IMR-90 (cell line): ENCODE measurements around the gene AGPS. TPM values are rescaled to one million over a fixed set of nuclear protein-coding genes. Genes with fewer than 3 reads are reported as not detected.

Source experiments
- ATAC-seq: fragments of 200-7000 bp; cut with Tn5 transposase; 2 replicates; pipeline ENCODE4 v1.9.1; 2020; ENCODE audit warnings: low read depth, mild to moderate bottlenecking, moderate library complexity
- BruUV-seq: library from RNA; stranded (reverse); fragments of 400-500 nt; replicated peaks from 2 replicates; lab custom pipeline; 2021; lab: Mats Ljungman, UMichigan
- CTCF ChIA-PET: fragments of 300-600 bp; formaldehyde crosslinking; extraction: SDS; loops from one replicate; lab custom pipeline; 2021; ENCODE audit warnings: antibody characterized with exemption; lab: Yijun Ruan, JAX
- POLR2A ChIA-PET: fragments of 300-600 bp; sonication (Branson Sonifier 250); formaldehyde crosslinking; loops from one replicate; lab custom pipeline; 2022; ENCODE audit warnings: antibody characterized with exemption; ENCODE audit not compliant: unreplicated experiment; lab: Charles Lee
- DNase-seq: peaks from one replicate; pipeline ENCODE4 v3.0.0; 2013
- H2AFZ ChIP-seq: replicated peaks from 2 replicates; pipeline ENCODE3; 2013; ENCODE audit warnings: low read length, mild to moderate bottlenecking; ENCODE audit not compliant: poor library complexity
- H2AK5ac ChIP-seq: 2 replicates; pipeline ENCODE4 v1.6.1; 2013; ENCODE audit warnings: low read depth, low read length, inconsistent platforms
- H2AK9ac ChIP-seq: replicated peaks from 2 replicates; pipeline ENCODE3; 2013; ENCODE audit warnings: mild to moderate bottlenecking, low read depth, low read length, moderate library complexity; ENCODE audit not compliant: poor library complexity
- H2BK120ac ChIP-seq: 2 replicates; pipeline ENCODE4 v1.6.1; 2013; ENCODE audit warnings: low read depth, low read length, inconsistent platforms
- H2BK15ac ChIP-seq: 3 replicates; pipeline ENCODE4 v1.6.1; 2013; ENCODE audit warnings: low read depth, low read length, inconsistent platforms
- H2BK20ac ChIP-seq: 2 replicates; pipeline ENCODE4 v1.6.1; 2013; ENCODE audit warnings: low read depth, mild to moderate bottlenecking, inconsistent platforms, low read length, moderate library complexity
- H2BK5ac ChIP-seq: 2 replicates; pipeline ENCODE4 v1.6.1; 2013; ENCODE audit warnings: mild to moderate bottlenecking, low read depth, low read length, inconsistent platforms; ENCODE audit not compliant: poor library complexity, severe bottlenecking
- H3K14ac ChIP-seq: replicated peaks from 2 replicates; pipeline ENCODE4 v1.6.1; 2013; ENCODE audit warnings: low read depth, low read length, inconsistent platforms
- H3K18ac ChIP-seq: 2 replicates; pipeline ENCODE4 v1.6.1; 2013; ENCODE audit warnings: low read depth, low read length, control low read depth
- H3K23ac ChIP-seq: 2 replicates; pipeline ENCODE4 v1.6.1; 2013; ENCODE audit warnings: low read depth, low read length, inconsistent platforms
- H3K27ac ChIP-seq: 2 replicates; pipeline ENCODE4 v1.5.1; 2013; ENCODE audit warnings: mild to moderate bottlenecking, control low read depth, low read length; ENCODE audit not compliant: insufficient read depth
- H3K27me3 ChIP-seq: 2 replicates; pipeline ENCODE4 v1.6.1; 2013; ENCODE audit warnings: low read length; ENCODE audit not compliant: control insufficient read depth, insufficient read depth
- H3K36me3 ChIP-seq: 2 replicates; pipeline ENCODE4 v1.6.1; 2013; ENCODE audit warnings: low read length, mixed read lengths; ENCODE audit not compliant: control insufficient read depth, insufficient read depth
- H3K4ac ChIP-seq: 2 replicates; pipeline ENCODE4 v1.6.1; 2013; ENCODE audit warnings: low read depth, low read length, inconsistent platforms
- H3K4me1 ChIP-seq: 2 replicates; pipeline ENCODE4 v1.6.1; 2013; ENCODE audit warnings: low read length, mixed read lengths; ENCODE audit not compliant: control insufficient read depth, insufficient read depth
- H3K4me2 ChIP-seq: 2 replicates; pipeline ENCODE4 v1.6.1; 2013; ENCODE audit warnings: low read depth, mild to moderate bottlenecking, control low read depth, low read length, moderate library complexity
- H3K4me3 ChIP-seq: 2 replicates; pipeline ENCODE4 v1.5.1; 2013; ENCODE audit warnings: low read depth, mild to moderate bottlenecking, control low read depth, low read length, moderate library complexity; ENCODE audit not compliant: insufficient read depth
- H3K56ac ChIP-seq: 2 replicates; pipeline ENCODE4 v1.6.1; 2013; ENCODE audit warnings: low read length, inconsistent platforms; ENCODE audit not compliant: insufficient read depth; ENCODE audit errors: extremely low read depth
- H3K79me1 ChIP-seq, 2 experiments: 2 replicates each; pipeline ENCODE4 v1.6.1; 2013; ENCODE audit warnings: low read length in 2 of 2, inconsistent platforms in 1 of 2, low read depth in 1 of 2
- H3K9ac ChIP-seq: 2 replicates; pipeline ENCODE4 v1.6.1; 2013; ENCODE audit warnings: low read depth, low read length, control low read depth
- H3K9me1 ChIP-seq: 2 replicates; pipeline ENCODE4 v1.6.1; 2013; ENCODE audit warnings: low read length, inconsistent platforms; ENCODE audit not compliant: insufficient read depth
- H3K9me3 ChIP-seq: 2 replicates; pipeline ENCODE4 v1.6.1; 2013; ENCODE audit warnings: low read length; ENCODE audit not compliant: control insufficient read depth, insufficient read depth
- H4K20me1 ChIP-seq: 2 replicates; pipeline ENCODE4 v1.6.1; 2013; ENCODE audit warnings: low read length, inconsistent platforms; ENCODE audit not compliant: insufficient read depth
- H4K5ac ChIP-seq: 2 replicates; pipeline ENCODE4 v1.6.1; 2013; ENCODE audit warnings: mild to moderate bottlenecking, low read depth, low read length, control low read depth
- H4K8ac ChIP-seq, 2 experiments: 2 replicates each; pipeline ENCODE4 v1.6.1; 2013; ENCODE audit warnings: low read depth in 2 of 2, low read length in 2 of 2, control low read depth in 1 of 2, inconsistent platforms in 1 of 2
- H4K91ac ChIP-seq: 2 replicates; pipeline ENCODE4 v1.6.1; 2013; ENCODE audit warnings: low read depth, low read length, inconsistent platforms; ENCODE audit not compliant: insufficient read depth
- BHLHE40 ChIP-seq: fragments of 150-350 bp; IDR thresholded peaks from 2 replicates; pipeline ENCODE4 v1.6.1; 2016; ENCODE audit warnings: mild to moderate bottlenecking, low read depth, low read length
- CEBPB ChIP-seq: IDR thresholded peaks from 2 replicates; pipeline ENCODE4 v1.6.1; 2012; ENCODE audit warnings: low read depth, low read length, improper control_type of control experiment
- CHD1 ChIP-seq: IDR thresholded peaks from 2 replicates; pipeline ENCODE4 v1.6.1; 2012; ENCODE audit warnings: low read depth, low read length, improper control_type of control experiment
- CTCF ChIP-seq: conservative IDR thresholded peaks from 2 replicates; pipeline ENCODE4 v1.5.1; 2012; ENCODE audit warnings: mild to moderate bottlenecking, low read depth, low read length, improper control_type of control experiment
- ELK1 ChIP-seq: fragments of 150-350 bp; IDR thresholded peaks from 2 replicates; pipeline ENCODE4 v1.6.1; 2016; ENCODE audit warnings: low read depth, mild to moderate bottlenecking, low read length, moderate library complexity, borderline replicate concordance
- MAFK ChIP-seq: IDR thresholded peaks from 2 replicates; pipeline ENCODE4 v1.6.1; 2012; ENCODE audit warnings: low read depth, low read length, improper control_type of control experiment
- SMC3 ChIP-seq: fragments of 150-350 bp; IDR thresholded peaks from 2 replicates; pipeline ENCODE4 v1.6.1; 2016; ENCODE audit warnings: low read depth, mild to moderate bottlenecking, antibody characterized with exemption, low read length, moderate library complexity
- WGBS, 2 experiments: methylation state at CpG; one replicate each; pipeline versions ENCODE4 v1.1.5 to v1.1.7; 2013; ENCODE audit warnings: missing lambda C conversion rate in 2 of 2; ENCODE audit not compliant: insufficient read length in 1 of 2; ENCODE audit errors: extremely low coverage in 2 of 2; 5-methylcytosine and 5-hydroxymethylcytosine counted together
- dilution Hi-C: fragments of 300-500 bp; cut with HindIII; formaldehyde crosslinking; loops from one replicate; pipeline ENCODE4 v1.14.3; 2018; ENCODE audit warnings: low sequenced_read_pairs; ENCODE audit not compliant: unreplicated experiment
- in situ Hi-C: fragments of 300-500 bp; cut with MboI; formaldehyde crosslinking; loops from 3 replicates; pipeline ENCODE4 v1.14.3; 2019; ENCODE audit warnings: low sequenced_read_pairs, inconsistent platforms, mixed read lengths
- intact Hi-C: fragments of 100-400 bp; cut with micrococcal nuclease; formaldehyde crosslinking; loops from 2 replicates; pipeline ENCODE4 v1.10.0; 2022
- polyA plus RNA-seq, 3 experiments: library from polyadenylated mRNA; depleted of rRNA; stranded (reverse); fragments of >200 nt; gene quantifications; 2 replicates each; pipeline ENCODE4 v1.2.3, GENCODE V29; 2012; ENCODE audit warnings: low replicate concordance in 1 of 3
- total RNA-seq: library from RNA; depleted of rRNA; stranded (reverse); fragments of >200 nt; gene quantifications from 2 replicates; pipeline ENCODE4 v1.2.3, GENCODE V29; 2012
- TF ChIP-seq, protein P1 (sequence below): fragments of 150-350 bp; IDR thresholded peaks from 2 replicates; pipeline ENCODE4 v1.6.1; 2017; ENCODE audit warnings: mild to moderate bottlenecking, antibody characterized with exemption, low read length, low read depth

Gene AGPS
- total and polyA plus RNA-seq, 2 of the 4 experiments (the other 2 are of a cell fraction) = 6.6 to 18.6 TPM

- H3K4me2 ChIP-seq = no peak overlapping the region
- H3K36me3 ChIP-seq = no peaks in the 10 kb centered on the region
- no peaks in the 10 kb centered on the region for H3K79me1 ChIP-seq
- no CpG with 5 or more reads among the region's 2 CpGs for WGBS, 2 experiments
- in situ Hi-C loops = no loop called here
- H2AK5ac ChIP-seq = no peak overlapping the region
- DNase-seq (no peak), ATAC-seq (no peak)
- no peak overlapping the region for H3K27ac ChIP-seq
- H2AFZ ChIP-seq = no peak overlapping the region
- no peaks in the 10 kb centered on the region for H3K9me3 ChIP-seq
- no peaks in the 10 kb centered on the region for H4K20me1 ChIP-seq
- no peak overlapping the region for H4K5ac ChIP-seq
- no peak overlapping the region for H3K18ac ChIP-seq
- H2BK20ac ChIP-seq = no peak overlapping the region
- no peak overlapping the region for H4K8ac ChIP-seq
- no peak overlapping the region for H3K23ac ChIP-seq
- TF ChIP-seq BHLHE40 = no peak
- TF ChIP-seq, protein P1, sequence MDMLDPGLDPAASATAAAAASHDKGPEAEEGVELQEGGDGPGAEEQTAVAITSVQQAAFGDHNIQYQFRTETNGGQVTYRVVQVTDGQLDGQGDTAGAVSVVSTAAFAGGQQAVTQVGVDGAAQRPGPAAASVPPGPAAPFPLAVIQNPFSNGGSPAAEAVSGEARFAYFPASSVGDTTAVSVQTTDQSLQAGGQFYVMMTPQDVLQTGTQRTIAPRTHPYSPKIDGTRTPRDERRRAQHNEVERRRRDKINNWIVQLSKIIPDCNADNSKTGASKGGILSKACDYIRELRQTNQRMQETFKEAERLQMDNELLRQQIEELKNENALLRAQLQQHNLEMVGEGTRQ = no peak
- no peak for TF ChIP-seq CEBPB
- no peak for TF ChIP-seq CTCF
- TF ChIP-seq MAFK = no peak
- TF ChIP-seq SMC3 = no peak
- TF ChIP-seq ELK1 = no peak
- TF ChIP-seq CHD1 = no peak
- intact Hi-C loops = no loop called here
- H3K27me3 ChIP-seq = no peaks in the 10 kb centered on the region
- no peak overlapping the region for H3K9ac ChIP-seq
- H3K56ac ChIP-seq = no peak overlapping the region
- no peak overlapping the region for H3K4me3 ChIP-seq
- POLR2A ChIA-PET = no interaction called here
- H2BK120ac ChIP-seq = no peak overlapping the region
- H3K9me1 ChIP-seq = peaks cover 2% of the 10 kb centered on the region; the same call in 1 of the 2 replicates
- no peak overlapping the region for H2BK15ac ChIP-seq
- no peak overlapping the region for H2AK9ac ChIP-seq
- CTCF ChIA-PET = interaction anchor here (0.8 kb wide), 1 partner anchor 46 kb away, joined by 4 read pairs; no protein-coding TSS in a partner anchor
- dilution Hi-C loops = no loop called here
- no peak overlapping the region for H4K91ac ChIP-seq
- no peak overlapping the region for H2BK5ac ChIP-seq
- no peak overlapping the region for H3K14ac ChIP-seq
- BruUV-seq = no TSS peak
- H3K4ac ChIP-seq = no peak overlapping the region
- H3K4me1 ChIP-seq = peaks cover 2% of the 10 kb centered on the region; the same call in 1 of the 2 replicates
Measured at GRCh38 chr2:177355874-177356273, 36.7 kb upstream of the AGPS start.
